Central memory CD4-positive, alpha-beta T cell (primary cell): ENCODE measurements around the gene MCF2L.

Source experiments
- DNase-seq: peaks from one replicate; pipeline ENCODE4 v3.0.0; 2022

The MCF2L gene

DNA sequence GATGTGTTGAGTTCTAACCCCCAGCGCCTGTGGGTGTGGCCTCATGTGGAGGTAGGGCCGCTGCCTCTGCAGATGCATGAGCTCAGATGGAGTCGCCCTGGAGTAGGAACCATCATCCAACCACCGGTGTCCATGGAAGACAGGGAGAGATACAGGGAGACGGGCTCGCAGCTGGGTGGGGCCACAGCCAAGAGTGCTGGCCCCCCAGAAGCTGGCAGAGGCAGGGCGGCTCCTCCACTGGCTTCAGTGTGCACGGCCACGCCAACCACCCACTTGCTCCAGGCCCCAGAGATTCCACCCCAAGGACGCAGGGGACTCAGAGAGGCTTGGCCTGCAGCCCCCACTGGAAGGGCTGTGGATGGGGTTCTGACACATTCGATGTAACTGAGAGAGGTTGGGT, 5.4 kb upstream of the MCF2L start:
- no peak for DNase-seq

DNA sequence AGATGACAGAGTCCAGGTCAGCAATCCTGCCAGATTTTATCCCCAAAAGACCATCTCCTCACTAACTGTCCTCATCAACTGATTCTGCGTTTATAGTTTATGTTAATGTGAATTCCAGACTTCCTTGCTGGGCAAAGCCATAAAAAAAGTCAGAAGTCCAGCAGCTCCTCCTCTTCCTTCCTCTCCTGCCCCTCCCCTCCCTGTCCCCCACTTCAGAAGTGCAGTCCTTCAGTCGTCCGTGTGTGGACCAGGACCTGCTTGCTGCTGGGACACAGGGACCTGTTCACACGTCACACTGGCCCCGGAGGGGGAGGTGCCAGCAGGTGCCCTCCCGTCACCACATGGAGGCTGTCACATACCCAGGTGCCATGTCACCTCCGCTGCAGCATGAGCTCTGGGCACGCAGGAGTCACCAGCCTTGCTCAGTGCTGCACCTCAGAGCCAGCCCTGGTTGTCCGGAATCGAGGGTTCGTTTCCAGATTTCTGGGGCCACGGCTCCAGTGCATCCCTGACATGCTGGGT, 4.0 kb upstream of the MCF2L start:
- DNase-seq: no peak

DNA sequence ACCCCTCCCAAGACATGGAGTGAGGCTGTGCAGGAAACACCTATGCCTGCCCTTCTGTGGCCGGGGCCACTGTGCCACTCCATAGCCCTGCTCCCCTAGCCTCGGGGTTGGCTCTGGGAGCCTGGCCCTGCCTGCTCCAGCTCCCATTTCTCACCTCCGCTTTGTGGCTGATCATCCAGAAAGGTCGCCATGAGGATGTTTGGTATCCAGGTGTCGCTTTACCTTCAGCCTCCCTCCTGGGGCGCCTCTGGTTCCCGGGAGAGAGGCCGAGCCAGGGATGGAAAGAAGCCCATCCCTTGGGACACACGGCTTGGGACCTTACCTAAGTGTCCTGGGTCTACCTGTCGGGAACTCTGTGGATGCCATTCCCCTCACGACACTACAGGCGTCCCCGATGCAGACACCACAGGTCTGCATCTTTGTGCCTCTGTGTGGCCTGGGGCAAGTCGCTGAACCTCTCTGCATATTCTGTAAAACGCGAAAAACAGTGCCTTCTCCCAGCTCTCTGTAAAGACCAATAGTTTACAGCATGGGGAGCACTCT, 3.4 kb upstream of the MCF2L start:
- DNase-seq: no peak

DNA sequence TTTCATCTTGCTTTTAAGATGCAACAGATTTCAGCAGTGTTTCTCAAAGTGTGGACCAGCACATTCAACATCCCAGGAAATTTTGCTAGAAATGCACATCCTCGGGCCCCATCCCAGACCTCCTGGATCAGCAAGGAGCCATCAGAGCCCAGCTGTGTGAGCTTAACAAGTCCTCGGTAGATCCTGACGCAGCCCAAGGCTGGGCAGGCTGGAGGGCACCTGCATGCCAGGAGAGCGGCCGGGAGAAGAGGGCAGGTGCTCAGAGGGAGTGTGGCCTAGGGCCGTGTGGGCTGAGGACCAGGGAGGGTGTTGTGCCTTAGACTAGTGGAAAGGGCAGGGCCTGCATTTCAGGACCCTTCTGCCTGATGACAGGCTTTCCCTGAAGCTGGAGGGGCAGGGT, 2.2 kb upstream of the MCF2L start:
- no peak for DNase-seq

DNA sequence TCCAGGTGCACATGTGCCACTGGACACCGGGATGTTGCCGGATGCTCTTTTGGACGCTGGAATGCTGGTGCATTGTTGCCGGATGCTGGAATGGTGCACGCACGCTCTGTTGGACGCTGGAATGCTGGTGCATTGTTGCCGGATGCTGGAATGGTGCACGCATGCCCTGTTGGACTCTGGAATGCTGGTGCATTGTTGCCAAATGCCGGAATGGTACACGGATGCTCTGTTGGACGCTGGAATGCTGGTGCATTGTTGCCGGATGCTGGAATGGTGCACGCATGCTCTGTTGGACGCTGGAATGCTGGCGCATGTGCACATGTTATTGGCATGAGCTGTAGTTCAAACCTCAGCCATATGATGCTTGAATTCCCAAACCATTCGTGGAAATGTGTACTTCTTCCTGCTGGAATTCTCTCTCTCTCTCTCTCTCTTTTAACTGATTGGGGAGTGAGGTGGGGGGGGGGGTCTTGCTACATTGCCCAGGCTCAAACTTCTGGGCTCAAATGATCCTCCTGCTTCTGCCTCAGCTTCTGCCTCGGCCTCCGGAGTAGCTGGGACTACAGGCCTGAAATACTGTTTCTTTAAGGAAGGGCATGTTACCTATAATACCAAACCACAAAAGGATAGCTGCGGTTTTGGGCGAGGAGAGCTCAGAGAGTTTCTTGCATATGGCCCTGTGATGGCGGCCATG, 1.2 kb upstream of the MCF2L start:
- DNase-seq: no peak

DNA sequence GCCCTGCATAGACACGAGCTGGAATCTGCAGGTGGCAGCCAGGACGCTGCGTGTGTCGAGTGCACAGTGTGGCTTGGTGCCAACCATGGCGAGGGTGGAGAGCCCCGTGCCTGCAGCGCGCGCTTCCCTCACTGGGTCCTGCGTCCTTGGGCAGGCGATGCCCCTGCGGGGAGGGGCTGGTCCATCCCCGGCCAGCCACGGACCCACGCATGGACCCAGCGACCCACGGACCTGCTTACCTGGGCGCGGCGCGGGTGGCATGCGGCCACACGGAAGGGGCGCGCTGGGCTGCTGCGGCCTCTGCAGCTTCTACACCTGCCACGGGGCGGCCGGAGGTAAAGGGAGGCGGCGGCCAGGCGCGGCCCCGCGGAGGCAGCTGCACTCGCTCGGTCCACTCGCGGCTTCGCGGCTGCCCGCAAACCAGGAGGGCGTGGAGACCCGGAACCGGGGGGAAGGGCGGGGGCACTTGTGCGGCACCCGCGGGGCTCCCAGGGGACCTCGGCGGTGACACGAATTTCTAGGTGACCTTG, 569 bp upstream of the MCF2L start:
- peak; percentile 55 for DNase-seq

DNA sequence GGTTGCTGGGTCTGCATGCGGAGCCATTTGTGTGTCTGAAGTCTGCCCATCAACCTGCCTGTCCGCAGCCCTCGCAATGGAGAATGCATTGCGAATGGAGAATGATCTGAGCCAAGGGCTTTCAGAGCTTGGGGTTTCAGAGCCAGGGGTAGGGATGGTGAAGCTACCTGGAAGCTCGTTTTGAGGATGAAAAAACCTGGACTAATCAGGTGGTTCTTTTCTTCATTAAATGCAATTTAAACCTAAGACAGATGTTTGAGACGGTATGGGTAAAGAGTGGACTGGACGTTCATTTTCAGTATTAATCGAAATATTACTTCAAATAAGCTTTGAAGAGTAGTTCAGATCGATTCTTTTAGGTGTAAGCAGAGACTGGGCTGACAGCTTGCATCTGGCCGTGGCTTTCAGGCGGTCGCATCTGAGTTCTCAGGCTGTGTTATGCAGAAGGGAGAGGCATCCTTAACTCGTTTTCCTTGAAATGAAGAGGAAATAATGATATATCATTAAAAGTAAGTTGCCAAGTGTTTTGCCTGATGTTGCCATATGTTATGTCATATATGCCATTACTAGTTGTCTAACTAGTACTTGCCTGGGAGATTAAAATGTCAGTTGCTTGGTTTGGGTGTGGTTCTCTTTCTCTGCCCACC, 801 bp downstream of the MCF2L start:
- DNase-seq: no peak

DNA sequence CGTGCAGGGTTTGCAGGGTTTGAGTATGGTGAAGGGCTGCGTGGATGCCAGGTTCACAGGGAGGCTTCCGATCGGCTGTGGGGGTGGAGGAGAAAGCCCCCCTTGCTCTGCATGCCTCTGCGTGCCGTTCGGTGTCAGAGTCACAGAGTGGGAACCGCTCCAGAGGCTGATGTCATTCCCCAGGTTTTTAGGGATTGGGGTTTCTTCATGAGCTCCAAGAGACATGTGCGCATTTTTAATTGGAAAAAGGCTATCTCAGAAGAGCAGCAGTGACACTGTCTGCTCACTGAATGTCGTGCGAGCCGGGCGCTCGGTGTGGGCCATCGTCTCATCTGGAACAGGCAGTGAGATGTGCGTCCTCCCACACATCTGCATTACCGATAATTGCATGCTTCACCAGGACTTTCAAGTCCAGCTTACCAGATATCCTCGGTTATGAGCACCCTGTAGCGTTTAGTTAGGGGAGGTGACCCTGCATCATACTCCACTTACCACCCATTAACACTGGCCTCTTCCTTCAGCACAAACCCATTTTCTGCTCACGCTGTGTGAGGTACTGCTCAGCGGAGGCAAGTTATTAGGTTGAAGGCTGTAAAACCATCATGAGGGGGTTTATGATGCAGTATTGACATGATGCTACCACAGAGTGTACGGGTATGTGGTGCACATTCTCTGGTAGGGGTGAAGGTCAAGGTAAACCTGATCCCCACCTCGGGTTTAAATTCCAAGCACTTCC, 1.7 kb downstream of the MCF2L start:
- no peak for DNase-seq

DNA sequence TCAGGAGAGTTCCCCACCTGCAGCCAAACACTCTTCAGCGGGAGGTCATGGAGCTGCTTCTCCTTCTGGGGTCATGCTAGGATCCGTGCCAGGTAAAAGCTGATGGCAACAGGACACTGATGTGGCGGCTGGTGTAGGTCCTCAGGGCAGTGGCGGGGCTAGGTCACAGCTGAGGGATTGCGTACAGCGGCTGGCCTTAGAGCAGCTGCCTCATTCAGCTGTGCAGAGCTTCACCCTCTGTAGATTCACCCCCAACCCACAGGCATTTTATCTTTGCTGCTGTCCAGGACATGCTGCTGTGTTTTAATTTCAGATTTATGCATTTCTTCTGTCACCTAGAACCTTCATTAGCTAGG, 2.3 kb downstream of the MCF2L start:
- DNase-seq: no peak

DNA sequence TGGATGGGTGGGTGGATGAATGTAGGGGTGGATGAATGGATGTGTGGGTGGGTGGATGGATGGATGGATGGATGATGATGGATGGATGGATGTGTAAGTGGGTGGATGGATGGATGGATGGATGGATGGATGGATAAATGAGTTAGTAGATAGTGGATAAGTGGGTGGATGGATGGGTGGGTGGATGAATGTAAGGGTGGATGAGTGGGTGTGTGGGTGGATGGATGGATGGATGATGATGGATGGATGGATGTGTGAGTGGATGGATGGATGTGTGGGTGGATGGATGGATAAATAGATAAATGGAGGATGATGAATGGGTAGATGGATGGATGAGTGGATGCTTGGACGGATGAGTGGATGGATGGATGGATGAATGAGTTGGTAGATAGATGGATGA, 3.2 kb downstream of the MCF2L start:
- no peak for DNase-seq

DNA sequence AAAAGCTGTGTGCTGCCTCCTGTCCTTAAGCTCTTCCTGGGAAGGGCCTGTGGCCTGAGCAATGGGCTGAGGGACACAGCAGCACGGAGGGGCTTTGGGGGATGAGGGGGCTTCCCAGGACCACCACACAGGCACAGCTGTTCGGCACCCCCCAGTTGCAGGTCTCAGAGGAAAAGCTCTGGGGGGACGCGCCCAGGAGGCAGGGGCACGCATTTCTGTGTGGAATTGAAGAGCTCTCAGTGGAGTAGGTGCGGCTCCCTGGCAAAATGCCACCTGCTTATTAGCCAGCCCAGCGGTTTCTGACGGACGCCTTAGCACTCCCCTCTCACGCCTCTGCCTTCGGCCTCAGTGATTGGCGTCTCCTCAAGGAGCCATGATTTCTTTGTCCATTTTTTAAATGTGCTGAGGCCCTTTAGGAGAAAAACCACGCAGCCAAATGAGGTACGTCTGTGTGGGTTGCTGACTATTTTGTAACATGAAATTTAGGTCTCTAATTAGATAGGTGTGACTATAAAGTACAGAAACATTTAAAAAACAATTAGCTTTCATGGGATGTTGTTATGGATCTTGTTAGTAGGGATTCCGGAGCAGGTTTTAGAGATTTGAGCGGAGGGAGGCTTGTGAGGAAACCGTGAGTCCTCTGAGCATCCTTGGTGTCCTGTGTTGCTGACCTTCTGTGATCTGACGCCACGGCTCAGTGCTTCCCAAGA, 4.0 kb downstream of the MCF2L start:
- DNase-seq: no peak

DNA sequence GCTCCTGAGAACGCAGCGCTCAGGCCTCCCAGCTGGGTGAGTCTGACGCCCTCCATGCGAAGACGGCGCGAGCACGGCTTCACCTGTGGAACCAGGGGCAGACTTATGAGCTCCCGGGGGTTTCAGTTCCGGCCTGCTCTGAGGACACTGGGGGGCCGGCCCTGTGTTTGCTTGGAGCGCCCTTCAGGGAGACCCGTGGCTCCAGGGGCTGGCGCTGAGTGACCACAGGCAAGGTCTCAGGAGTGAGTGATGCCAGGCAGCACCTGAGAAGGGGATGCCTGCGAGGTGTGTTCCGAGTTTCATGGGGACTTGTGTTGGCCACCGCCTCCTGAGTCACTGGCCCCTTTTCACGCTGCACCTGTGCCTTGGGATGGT, 4.5 kb downstream of the MCF2L start:
- DNase-seq: no peak

DNA sequence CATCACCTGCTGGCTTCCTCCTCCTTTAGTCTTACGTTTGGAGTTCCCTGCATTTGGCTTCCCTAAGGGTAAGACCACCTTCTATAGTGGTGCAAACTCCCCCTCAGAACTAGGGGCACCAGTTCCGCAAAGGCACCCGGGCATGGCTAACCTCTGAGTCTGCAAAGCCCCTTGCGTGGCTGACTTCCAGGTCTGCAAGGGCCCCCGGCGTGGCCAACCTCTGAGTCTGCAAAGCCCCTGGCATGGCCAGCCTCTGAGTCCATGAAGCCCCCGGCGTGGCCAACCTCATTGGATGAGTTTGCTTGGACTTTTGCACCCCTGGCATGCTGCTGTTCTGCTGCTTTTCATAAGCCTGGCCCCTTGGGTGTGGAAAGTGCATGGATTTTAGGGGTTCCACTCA, 5.1 kb downstream of the MCF2L start:
- DNase-seq: no peak

DNA sequence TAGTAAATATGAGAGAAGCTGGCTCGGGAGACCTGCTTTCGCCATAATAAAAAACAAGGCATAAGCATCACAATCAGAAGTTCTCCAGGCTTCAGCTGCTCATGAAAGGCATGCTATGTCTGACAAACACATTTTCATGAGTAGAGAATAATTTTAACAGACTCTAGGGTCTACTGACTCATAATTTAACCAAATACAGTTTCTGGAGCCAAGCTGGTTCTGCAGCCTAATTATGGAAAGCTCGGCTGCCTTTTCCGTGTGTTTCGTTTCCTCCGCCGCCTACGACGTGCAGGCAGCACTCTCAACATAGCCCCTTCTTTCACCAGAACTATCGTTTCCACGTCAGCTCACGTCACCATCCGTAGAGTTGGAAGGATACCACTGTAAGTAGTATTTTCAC, 5.7 kb downstream of the MCF2L start:
- DNase-seq: no peak

DNA sequence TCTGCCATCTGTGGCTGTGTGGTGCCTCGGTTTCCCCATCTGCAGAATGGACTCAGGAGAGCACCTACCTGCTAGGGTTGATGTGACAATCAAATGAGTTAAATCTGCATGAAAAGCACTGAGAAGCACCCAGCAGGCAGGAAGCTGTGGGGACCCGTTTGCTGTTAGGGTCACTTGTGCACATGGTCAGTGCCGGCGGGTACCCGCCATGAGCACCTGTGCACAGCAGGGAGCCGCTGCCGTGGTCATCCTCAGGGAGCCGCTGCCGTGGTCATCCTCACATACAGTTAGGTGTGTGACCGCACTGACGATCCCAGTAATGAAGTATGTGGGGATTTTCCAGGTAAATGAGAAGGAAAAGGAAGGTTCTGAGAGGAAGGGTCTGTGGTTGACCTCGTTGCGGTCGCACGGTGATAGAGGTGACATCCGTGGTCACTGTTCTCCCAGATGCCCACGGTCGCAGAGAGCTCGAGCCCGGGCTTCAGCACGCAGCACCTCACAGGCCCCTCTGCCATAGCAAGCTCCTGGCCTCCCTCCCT, 6.5 kb downstream of the MCF2L start:
- DNase-seq: no peak

DNA sequence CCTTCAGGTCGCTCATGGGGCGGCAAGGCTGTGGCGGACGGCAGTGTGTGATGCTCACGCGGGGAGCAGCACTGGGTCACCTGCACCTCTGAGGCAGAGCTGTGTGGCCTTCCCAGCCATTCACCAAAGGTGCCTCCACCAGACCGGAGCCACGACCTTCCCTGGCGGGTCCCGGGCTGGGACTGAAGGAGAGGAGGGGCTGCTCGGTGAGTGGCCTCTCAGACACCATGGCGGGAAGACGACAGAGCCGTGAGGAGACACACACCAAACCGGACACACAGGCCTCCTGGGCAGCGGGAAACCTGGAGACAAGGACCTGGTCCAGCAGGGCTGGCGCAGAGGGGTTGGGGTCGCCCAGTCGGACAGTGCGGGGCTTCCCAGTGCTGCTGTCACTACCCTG, 7.5 kb downstream of the MCF2L start:
- DNase-seq: no peak

DNA sequence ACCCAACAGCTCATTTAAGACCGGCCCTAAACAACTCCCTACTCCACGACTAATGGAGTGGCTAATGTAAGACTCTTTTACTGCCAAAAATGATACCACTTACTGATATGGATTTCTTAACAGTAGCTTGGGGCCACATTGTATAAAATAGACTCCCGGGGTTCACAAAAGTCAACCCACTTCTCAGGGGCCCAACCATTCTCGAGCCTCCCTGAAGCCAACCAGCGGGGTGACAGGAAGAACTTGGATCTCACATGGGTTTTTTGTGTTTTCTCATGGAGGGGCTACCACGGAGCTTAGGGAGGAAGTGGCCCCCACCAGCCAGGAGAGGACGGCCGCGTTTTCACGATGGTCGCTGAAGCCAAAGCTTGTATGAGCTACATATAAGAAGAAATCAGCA, 8.1 kb downstream of the MCF2L start:
- DNase-seq: no peak

DNA sequence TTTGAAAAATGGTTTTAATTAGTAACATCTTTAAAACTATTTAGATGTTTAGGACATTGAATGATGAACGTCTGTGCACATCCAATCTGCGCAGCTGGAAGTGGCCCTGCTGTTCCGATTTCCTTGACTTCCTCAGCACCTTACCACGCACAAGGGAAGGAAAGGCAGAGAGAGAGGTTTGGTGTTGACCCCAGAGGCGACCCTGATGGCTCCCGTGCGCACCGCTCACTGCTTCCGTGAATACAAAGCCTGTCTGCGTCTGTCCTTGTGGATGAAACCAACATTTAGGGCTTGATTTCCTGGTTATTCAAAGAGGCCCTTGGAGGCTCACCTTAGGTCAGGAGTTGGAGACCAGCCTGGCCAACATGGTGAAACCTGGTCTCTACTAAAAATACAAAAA, 8.5 kb downstream of the MCF2L start:
- no peak for DNase-seq

DNA sequence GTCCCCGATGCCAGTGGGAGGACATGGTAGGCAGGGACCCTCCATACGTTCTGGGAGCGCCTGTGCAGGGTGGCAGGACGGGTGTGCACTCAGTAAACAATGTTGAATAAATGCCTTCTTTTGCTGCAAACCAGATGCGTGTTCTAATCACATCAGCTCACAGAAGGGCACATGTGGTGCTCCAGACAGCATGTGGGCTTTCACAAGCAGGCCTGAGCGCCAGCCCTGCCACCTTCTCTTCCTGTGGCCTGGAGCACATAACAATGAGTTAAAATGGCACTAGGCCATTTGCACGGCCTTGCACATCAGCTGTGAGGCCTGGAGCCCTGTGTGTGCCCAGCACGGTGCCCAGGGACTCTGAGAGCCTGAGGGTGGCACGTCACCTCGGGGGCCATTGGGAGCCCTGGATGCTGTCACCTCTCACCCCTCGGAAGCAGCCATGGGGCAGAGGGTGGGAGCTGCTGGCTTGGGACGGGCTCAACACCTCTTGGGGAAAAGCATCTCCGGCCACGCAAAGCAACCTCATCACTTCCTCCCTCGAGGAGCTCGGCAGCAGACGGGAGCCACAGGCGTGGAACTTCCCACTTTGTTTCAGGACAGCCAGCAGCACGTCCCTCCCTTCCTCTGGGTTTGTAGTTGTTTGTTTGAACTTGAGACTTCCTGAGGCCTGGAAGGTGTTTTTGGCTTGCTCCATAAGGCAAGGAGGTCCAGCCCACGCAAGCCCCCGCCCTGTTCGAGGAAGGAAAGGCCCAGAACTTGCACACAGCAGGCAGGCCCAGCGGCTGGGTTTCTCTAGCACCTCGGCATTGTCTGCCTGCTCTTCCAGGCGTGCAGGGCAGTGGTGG, 9.8 kb downstream of the MCF2L start:
- DNase-seq: no peak

DNA sequence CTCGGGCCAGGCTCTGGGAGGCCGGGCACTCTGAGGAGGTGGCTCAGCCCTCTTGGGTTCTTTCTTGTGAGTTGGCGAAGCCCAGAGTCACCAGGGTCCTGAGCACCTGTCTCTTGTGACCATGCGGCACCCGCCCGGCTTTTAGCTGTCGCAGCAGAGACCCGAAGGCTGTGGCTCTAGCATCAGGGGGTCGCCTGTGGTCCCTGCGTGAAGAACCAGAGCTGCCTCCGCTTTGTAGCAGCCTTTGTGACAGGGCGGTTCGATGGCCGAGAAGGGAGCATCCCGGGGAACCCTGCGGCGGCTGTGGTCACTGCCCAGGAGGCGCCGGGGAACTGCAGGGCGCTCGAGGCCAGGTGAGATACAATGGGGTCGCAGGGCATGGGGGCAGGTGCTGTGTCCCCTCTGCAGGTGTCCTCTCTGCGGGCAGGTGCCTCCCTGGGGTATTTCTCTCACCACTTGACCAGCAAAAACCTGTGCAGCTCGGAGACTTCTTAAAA, 10.4 kb downstream of the MCF2L start:
- no peak for DNase-seq

DNA sequence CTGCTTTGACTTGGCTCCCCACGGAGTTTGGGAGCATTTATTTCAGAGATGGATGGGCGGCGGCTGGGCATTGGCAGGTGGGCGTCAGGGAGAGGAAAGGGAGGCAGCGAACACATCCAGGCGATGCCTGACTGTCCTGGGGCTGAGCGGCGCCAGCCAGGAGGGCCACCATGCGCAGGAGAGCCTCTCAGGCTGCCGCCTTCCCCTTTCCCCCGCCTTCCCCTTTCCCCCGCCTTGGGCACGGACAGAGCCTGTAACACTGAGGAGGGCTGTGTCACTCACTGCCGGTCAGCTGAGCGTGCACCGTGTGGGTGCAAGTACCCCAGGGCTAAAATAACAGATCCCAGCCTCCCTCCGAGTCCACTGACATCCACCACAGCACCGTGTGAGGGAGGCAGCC, 11.4 kb downstream of the MCF2L start:
- DNase-seq: no peak

DNA sequence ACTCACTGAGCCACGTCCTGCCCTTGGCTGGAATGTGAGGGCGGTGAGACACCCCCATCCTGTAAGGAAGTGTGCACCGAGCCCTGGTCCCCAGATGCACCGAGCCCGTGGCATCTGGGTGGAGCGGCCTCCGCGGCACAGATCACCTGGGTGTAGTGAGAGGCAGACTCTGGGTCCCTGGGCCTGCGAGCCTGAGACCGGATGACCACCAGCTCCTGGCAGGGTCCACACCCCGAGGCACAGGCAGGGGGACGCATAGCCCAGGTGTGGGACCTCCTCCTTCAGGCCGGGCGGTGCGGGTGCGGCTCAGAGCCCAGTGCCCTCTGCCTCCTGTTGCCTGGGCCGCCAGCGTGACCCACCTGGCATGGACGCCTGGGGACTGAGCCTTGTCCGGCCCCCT, 12.4 kb downstream of the MCF2L start:
- DNase-seq: no peak
